NCI-H446 treated with DMSO at 0.1 percent for 48 hours (cell line): Measurements from ENCODE around the gene HABP2.

Experiments used
- DNase-seq: peaks from one replicate; lab custom pipeline; 2025; lab: John Stamatoyannopoulos, UW

Gene HABP2

DNA sequence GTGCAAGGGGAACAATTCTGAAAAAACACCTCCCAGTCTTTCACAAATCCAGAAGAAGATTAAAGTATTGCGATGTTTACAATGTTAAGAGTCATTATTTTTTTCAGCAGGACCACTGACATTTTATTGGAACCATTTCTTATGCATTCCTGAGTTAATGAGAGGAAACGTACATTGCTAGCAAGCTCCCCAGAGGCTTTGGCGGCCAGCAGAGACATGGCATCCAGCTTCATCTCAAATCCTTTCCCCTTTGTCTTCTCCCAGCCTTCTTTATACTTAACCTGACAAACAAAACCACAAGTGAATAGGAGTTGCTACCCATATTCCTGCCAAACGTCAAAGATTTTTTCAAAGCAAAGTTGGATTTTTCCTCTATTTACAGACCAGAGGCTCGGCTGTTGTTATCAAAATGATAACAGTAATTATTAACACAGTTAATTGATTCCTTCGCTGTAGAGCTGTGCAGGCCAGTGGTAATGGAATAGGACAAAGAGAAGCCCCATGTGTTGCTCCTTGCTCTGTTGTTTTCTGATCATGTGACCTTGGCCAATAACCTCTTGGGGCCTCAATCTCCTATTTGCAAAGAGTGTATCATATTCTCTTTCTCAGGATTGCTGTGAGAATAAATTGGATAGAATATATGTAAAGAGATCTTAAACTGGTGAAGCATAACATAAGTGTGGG lies 79.0 kb downstream of the HABP2 start:
- DNase-seq, result no peak
